GM13977 (cell line): Measurements from ENCODE around the gene LUZP1.

Source experiments
- DNase-seq: peaks from one replicate; pipeline ENCODE4 v3.0.0; 2012; ENCODE audit warnings: low spot score
- in situ Hi-C: fragments of 300-500 bp; cut with MboI; formaldehyde crosslinking; loops from one replicate; pipeline ENCODE4 v1.12.0; 2022; ENCODE audit warnings: low sequenced_read_pairs, low pct_unique_long_range_greater_than_20kb, mixed read lengths, inconsistent platforms; ENCODE audit not compliant: unreplicated experiment
- TF ChIP-seq, protein P1 (sequence below): IDR thresholded peaks from 2 replicates; pipeline ENCODE4 v1.5.1; 2012; ENCODE audit warnings: mild to moderate bottlenecking, control low read depth; ENCODE audit not compliant: insufficient read depth; ENCODE audit errors: extremely low read depth, missing control alignments

The LUZP1 gene

GRCh38 chr1:23168445-23169194 is at the start of gene LUZP1:
LUZP1 (minus strand) TSS chr1:23168856.
- TF ChIP-seq, protein P1, sequence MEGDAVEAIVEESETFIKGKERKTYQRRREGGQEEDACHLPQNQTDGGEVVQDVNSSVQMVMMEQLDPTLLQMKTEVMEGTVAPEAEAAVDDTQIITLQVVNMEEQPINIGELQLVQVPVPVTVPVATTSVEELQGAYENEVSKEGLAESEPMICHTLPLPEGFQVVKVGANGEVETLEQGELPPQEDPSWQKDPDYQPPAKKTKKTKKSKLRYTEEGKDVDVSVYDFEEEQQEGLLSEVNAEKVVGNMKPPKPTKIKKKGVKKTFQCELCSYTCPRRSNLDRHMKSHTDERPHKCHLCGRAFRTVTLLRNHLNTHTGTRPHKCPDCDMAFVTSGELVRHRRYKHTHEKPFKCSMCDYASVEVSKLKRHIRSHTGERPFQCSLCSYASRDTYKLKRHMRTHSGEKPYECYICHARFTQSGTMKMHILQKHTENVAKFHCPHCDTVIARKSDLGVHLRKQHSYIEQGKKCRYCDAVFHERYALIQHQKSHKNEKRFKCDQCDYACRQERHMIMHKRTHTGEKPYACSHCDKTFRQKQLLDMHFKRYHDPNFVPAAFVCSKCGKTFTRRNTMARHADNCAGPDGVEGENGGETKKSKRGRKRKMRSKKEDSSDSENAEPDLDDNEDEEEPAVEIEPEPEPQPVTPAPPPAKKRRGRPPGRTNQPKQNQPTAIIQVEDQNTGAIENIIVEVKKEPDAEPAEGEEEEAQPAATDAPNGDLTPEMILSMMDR: peak; percentile 24
- peak; percentile 94 for DNase-seq
- in situ Hi-C loops: no loop called here

DNA sequence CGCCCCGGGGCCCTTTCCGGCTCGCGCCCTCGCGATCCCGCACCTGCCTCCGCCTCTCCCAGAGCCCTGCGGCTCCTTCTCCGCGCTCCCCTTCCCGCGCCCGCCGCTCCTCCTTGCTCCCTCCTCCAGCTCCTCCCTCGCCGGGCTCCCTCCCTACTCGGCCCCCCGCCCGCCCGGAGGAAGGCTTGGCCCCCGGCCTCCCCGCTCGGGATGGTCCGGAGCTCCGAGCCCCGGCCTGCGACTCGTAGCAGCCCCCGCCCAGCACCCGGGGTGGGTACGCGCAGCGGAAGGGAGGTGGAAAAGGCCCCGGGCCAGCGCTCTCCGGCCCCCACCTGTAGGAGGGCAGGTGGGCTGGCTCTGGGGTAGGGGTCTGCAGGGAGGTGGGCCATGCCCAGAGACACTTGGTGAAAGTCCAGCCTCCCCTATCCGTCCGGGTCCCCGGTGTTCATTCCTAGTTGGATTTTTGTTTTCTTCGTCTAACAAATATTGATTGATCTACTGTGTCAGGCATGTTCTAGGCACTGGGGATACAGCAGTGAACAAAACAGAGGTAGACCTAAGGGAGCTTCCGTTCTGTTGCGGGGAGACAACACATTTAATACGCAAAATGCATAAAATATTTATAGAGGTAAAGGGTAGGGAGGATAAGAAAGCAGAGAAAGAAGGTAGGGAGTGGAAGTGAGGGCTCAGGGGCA is 48.9 kb upstream of the LUZP1 start, which contains the start of gene HTR1D:
HTR1D (minus strand) TSS at position 82 of the 695 bp plus-strand sequence. CDS start 23,283 bp downstream, outside the sequence.
- TF ChIP-seq, protein P1: no peak
- in situ Hi-C loops: no loop called here
- DNase-seq: no peak

DNA sequence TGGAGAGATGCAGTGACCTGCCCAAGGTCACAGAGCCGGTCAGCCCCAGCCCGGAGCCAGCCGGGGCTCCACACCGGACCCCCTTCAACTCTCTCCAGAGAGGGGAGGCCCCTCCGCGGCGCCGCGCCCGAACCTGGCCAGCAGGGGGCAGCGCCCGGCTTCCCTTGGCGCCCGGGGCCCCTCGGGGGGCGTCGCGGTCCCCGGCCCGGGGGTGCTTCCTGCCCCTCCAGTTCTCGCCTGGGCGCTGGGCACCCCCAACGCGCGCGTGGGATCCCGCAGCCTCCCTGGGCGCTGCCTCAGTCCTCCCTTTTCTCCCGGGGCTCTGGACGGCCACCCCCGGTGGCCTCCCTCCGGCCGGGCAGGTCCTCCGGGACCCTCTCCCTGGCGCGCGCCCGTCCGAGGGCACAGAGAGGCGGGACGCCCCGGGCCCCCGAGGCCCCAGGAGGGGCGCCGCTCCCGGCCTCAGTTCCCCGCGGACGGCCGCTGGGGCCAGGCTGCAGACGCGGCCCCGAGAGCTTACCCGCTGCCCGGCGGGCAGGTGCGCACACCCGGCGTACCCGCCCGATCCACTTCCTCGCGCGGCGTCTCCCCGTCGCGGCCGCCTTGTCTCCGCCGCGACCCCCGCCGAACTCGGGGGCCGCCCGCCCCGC is 48.2 kb upstream of the LUZP1 start:
- in situ Hi-C loops: no loop called here
- TF ChIP-seq, protein P1: peak; percentile 62
- peak; percentile 74 for DNase-seq

- no peak for DNase-seq
- in situ Hi-C loops: no loop called here
- TF ChIP-seq, protein P1: no peak
These were observed 47.2 kb upstream of the LUZP1 start for GRCh38 chr1:23215751-23216449.

DNA sequence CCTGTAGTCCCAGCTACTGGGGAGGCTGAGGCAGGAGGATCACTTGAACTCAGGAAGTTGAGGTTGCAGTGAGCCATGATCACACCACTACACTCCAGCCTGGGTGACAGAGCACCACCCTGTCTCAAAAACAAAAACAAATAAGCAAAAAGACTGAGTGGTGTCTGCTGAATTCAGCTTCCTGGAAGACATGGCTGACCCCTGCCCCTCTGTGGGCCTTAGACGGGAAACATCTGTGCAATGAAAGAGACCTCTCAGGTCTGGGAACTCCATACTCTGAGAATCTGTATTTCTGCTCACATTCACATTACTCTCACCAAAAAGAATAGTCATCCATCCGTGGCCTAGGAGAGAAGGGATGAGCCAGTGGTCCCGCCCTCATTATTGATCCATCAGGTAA is 46.6 kb upstream of the LUZP1 start:
- no peak for DNase-seq
- TF ChIP-seq, protein P1: no peak
- in situ Hi-C loops: no loop called here

DNA sequence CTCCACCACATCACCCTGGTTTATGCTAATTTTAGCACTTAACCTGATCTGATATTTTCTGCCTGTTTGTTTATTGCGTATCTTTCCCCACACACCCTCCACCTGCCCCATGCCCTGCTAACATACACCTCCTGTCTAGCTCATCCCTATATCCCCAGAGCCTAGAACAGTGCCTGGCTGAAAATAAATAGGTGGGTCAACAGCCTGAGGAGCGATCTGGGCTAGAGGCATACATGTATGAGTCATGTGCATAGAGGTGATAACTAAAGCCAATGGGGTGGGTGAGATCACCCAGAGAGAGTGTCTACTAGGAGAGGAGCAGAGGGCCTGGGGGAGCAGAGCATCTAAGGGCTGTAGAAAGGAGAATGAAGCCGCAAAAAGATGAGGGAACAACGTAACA is 46.0 kb upstream of the LUZP1 start:
- no peak for DNase-seq
- in situ Hi-C loops: no loop called here
- TF ChIP-seq, protein P1: no peak
